HuH-7.5 (cell line): ENCODE data around the gene FAM124B.

ENCODE experiments used
- DNase-seq: peaks from one replicate; pipeline ENCODE4 v3.0.0; 2011; ENCODE audit warnings: low spot score

Gene FAM124B

DNA sequence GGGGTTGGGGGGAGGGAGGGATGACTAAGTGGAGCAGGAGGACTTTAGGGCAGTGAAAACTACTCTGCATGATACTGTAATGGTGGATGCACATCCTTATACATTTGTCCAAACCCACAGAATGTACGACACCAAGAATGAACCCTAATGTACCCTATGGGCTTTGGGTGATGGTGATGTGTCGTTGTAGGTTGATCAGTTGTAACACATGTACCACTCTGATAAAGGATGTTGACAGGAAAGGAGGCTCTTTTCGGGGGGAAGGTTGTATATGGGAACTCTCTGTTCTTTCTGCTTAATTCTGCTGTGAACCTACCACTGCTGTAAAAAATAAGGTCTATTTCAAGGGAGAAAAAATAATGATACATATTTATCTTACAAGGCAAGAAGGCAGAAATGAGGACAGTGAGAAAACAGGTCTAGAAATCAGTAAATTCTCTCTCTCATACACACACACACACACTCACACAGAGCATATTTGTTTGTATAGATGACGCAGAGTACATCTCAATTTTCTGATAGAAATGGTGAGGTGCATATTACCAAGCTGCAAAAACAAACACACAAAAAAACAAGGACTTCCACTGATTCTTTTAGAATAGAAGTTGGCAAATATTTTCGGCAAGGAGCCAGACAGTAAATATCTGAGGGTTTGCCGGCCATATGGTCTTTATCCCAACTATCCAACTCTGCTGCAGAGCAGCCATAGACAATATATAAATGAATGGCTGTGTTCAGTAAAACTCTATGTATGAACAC lies 20.2 kb downstream of the FAM124B start:
- no peak for DNase-seq

DNA sequence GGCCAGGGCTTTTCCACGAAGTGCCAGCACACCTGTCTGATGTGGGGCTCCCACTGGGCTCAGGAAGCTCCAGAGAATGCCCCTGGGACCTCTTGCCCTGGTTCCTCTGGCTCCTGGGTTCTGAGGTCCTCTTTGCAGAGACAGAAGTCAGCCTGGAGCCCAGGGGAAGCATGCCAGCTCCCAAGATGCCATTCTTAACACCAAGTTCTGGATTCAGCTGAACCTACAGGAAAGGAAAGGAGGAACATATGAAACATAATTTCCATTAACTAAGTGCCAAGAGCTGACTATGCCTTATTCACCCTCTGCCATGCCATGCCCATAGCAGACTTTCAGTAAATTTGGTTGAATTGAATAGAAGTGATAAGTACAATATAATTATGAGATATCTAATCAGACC lies 21.9 kb downstream of the FAM124B start:
- no peak for DNase-seq

DNA sequence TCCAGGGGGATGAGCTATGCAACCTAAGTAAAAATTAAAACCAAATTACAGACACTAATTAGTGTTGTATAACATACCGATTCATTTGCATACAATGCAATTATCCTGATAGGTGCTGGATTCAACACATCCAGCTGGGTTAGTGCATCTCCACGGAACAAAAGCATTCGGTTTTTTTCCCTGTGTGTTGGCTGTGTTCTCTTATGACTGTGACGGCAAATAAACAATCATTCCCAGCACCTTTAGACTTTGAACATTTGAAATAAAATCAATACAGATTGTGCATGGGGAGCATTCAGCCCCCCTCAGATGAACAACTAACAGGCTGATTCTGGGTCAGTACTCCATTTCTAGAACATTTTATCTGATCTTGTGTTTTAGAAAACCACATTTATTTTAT lies 22.7 kb downstream of the FAM124B start:
- no peak for DNase-seq

DNA sequence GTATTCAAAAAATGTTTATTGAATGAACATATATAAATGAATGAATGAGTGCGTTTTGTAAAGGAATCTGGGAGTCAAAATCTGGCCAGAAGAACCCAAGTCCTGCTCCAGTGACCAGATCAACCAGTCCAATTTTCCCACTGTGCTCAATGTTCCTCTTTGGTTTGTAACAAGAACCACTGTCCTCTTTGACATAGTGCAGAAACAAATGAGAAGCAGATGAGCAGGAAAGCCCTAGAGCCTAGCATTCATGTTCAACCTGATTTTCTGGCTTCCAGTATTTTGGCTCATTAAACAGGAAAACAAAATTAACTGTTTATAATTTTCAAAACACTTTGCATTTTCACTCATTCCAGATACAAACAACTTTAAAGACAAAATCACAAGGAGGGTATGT lies 23.2 kb downstream of the FAM124B start:
- no peak for DNase-seq

DNA sequence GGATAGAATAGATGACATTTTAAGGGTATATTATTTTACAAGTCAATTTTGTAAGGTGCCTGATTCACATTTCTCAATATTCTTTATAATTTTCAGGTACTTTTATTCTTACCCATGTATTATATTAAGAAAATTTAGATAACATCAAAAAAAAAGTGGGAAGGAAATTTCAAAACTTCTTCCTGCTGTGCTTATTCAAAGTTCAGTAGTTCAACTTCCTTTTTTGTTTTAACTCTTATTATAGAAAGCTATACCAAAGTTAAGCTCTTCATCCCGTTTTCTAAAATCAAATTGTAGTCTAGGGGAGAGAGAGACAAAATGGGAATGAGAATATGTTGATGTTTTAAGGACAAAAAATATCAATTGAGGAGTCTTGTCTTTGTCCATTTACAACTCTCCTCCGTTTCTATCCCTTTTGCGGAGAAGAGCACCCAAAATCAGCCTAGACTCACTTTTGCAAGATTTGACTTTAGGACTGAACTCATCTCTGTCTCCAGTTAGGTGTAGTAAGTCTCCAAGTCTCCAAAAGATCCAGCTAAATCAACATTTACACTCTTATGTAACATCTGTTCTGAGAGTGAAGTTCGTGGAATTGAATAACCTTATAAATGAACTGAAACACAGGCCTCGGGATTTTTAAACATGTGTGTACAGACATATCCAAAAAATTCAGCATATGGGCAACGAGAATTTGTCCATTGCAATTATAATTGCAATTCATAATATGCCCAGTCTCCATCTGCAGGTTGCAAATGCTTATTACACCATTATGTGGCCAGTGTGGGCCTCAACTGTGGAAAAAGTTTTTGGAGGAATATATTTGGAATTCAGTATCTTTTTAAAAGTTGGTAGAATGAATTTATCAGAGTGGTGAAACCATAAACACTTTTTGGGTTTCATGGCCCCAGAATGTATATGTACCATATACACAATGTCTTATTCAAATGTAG lies 23.9 kb downstream of the FAM124B start:
- no peak for DNase-seq

DNA sequence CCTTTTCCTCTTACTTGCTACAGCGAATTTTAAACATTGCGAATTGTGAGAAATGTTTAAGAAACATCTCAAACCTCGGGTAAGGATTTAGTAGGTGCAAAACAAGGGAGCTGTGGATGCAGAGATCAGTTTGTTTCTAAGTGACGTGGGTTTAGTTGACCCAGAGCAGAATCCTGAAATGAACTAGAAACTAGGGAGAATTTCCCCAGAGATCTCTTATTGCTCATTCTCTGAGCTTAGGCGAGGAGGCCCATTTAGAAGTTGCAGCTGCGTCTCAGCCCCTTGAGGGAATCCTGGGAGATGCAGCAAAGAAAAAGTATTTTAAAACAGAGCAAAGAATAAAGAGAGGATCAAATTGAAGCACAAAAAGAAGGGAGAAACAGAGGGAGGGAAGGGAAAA lies 29.3 kb downstream of the FAM124B start:
- DNase-seq = no peak

DNA sequence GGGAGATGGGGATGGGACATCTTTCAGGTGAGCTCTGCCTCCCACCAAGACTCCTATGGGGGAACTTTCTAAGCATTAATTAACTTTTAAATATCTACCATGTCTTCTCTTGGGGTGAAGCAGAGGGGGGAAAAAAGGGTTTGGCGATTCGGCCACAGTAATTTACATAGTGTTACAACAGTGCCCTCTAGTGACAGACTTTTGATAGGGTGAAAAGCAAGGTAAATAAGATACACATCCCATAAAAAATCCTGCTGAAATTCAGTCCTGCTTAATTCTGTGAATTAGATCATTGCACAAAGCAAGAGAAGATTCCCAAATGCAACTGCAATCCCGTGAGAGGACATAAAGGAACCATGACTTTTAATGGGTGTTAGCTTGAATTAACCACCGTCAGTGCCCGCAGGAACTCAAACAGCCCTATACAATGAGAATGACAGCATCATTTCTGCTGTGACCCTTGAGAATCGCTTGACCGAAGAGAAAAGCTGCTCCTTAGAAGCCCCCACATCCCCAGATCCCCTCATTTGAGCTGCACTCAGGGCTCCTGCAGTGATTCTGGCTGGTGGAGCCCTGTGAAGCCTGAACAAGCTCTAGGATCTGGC lies 32.8 kb downstream of the FAM124B start:
- peak; percentile 25 for DNase-seq

DNA sequence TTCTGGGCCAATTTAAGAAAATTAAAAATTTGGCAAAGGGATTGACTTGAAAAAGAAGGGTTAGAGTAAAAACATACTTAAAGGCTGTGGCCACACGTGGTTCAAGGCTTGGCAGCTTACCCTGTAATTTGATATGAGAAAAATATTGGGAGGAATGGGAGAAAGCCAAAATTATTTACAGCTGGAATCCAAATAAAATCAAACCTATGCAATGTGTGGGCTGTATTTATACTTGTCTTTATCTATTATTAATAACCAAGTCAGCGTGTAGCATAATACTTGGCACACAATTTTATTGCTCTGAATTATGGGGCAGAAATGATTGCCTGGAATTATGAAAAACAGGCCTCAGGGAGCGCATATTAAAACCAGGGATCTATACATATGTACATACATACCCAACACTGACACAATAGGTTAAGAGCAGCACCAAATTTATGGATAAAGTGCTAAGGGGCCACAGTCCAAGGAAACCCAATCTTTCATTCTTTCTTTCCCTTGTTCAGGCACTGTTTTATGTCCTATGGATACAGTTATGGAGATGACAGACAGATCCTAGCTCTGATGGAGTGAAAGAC lies 35.6 kb downstream of the FAM124B start:
- DNase-seq = no peak

DNA sequence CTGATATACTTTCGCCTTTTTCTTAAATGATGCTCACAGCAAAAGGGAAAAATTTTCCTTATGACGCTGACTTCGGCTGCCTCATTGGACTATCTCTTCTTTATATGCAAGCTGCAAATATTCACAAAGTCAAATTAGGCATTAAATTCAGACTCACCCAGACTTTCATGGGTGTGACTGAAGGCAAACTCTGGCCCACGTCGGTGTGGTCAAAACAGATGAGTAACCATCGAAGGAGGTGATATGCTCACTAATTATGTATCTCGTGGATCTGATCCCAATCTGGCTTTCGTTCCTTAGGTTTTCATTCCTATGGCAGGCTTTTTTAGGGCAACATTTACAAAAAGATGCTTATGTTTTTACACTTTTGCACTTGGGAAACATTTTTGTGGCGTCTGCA lies 36.6 kb downstream of the FAM124B start:
- DNase-seq = no peak

DNA sequence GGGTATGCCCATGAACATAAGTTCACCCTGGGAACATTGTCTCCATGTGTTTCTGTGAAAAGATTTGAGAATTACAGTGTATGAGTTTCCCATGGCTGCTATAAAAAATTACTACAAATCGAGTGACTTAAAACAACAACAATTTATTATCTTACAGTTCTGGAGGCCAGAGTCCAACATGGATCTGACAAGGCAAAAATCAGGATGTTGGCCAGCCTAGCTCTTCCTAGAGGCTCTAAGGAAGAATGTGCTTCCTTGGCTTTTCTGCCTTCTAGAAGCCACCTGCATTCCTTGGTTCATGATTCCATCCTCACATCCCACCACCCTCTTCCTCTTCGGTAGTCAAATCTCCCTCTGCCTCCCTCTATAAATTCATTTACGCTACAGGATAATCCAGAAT lies 38.6 kb downstream of the FAM124B start:
- no peak for DNase-seq

DNA sequence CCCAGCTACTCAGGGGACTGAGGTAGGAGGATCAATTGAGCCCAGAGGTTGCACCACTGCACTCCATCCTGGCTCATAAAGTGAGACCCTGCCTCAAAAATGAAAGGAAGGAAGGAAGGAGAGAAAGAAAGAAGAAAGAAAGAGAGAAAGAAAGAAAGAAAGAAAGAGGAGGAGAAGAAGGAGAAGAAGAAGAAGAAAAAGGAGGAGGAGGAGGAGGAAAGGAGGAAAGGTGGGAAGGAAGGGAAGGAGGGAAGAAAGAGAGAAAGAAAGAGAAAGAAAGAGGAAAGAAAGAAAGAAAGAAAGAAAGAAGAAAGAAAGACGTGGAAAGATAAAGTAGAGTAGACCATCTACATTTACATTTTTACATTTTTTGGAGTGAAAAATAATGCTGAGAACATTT lies 39.8 kb downstream of the FAM124B start:
- no peak for DNase-seq

DNA sequence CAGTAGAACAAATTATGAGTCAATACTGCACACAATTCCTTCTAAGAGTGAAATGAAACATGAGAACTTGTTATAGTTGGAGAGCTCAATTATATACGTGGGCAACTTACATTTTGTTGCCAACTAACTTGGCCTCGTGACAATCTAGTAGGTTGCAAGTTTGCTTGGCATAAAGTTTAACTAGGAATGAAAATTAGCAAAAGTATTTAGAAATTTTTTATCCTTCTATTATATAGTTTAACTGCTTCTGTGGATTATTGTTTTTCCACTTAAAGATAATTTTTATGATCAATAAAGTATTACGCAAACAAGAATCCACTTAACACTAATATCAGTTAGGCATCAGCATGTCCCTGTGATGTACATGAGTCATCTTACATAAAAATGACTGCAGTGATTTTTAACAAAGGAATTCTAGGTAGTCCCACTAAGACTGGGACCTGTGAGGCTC lies 41.1 kb downstream of the FAM124B start:
- no peak for DNase-seq

DNA sequence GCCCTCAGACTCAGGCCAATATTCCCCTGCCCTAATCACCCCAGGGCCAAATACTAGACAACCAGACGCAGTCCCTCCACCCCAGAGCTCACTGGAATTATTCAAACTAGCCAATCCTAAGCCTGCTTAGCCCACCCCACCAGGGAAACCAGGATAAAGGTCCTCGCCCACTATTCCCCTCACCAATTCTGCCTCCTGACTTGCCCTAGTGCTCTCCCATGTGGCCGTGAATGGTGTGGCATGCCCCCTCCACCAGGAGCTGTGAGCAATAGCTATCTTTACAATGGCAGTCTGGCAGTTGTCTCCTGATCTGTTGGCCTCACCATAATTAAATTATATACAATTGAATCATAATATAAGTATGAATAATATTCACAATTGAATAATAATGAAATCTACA lies 42.3 kb downstream of the FAM124B start:
- DNase-seq = no peak

DNA sequence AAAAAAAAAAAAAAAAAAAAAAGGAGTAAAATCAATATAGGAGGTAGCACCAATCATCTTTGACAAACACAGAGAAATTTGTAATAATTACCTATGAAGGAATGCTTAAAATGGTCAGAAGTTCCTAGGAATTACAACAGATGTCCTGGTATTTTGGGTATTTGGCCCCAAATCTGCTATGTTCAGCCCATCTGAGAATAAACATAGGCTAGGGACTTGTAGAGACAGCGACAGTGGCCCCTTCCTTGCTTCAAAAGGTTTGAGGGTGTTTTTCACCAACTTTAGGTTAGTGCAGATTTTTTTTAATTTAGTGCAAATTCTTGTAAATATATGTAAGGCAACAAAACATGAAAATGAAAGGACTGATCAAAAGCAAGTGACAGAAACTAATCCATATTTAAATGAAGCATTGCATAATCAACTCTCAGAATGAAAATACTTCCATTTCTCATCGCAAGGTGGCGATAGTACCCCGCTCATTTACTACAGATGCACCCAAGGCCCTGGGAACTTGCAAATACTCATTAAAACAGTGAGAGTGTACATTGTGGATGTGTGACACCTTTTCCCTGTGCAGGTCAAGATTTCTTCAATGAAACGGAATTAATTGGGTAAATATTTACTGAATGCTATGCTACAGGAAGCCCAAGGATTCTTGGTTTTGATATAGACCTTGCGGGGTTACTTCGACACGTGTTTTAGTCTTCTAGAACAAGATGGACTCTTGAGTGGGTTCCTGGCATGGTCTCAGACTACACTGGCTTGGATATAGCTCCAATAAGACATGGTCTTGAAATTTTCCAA lies 44.6 kb downstream of the FAM124B start:
- peak; percentile 41 for DNase-seq

DNA sequence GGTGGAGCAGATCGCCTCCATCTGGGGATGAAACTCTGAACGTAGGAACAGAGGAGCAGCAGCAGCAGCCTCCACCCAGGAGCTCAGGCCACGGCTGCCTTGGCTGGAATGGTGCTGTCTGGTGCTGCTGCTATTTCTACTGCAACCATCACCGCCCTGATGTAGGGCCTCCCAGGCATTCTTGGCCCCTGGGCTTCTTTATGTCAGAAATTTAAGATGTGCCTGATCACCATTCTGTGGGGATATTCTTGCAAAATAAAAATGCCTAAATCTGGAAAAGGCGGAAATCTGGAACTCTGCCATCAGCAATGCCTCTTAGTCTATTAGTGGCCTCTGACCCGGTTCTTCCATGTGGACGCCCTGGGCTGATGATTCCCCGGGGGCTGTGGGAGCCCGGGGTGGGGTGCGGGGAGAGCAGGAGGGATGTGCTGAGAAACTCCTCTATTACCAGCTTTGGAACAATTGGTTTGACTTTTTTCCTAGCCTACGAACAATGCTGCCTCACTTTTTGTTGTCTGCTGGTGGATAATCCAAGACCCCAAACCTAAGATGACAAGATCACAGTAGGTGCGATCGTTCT lies 47.2 kb downstream of the FAM124B start:
- DNase-seq = no peak

DNA sequence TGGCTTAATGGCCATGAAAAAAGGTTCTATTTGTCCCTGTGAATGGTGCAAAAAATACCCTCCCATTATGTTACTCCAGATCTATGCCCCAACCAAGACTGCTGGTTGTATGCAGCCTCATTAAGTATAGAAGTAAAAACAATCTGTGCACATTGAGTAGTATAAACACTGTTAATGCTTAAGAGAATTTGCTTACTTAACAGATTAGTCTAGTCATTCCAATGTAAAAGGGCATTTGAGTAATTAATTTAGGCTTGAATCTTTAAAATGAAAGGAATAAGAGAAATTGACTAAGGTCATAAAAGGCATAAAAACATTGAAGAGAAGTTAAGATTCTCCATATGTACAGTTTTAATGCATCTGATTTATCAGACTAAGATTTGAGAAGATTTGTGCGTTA lies 51.2 kb downstream of the FAM124B start:
- DNase-seq = no peak

DNA sequence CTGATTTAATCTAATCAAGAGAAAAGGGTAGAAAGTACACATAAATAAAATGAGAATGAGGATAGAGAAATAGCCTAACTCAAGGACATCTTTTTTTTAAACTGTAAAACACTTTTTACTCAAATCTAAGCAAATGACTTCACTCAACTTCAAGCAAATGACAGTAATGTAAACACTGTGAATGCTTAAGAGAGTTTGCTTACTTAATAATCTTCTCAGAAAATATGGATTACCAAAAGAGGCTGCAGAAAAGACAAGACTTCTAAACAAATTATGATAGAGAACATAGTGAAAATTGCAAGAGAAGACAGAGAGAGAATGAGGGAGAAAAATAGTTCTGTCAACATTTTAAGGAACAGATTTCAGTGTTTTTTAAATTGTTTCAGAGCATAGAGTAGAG lies 52.5 kb downstream of the FAM124B start:
- DNase-seq = no peak

DNA sequence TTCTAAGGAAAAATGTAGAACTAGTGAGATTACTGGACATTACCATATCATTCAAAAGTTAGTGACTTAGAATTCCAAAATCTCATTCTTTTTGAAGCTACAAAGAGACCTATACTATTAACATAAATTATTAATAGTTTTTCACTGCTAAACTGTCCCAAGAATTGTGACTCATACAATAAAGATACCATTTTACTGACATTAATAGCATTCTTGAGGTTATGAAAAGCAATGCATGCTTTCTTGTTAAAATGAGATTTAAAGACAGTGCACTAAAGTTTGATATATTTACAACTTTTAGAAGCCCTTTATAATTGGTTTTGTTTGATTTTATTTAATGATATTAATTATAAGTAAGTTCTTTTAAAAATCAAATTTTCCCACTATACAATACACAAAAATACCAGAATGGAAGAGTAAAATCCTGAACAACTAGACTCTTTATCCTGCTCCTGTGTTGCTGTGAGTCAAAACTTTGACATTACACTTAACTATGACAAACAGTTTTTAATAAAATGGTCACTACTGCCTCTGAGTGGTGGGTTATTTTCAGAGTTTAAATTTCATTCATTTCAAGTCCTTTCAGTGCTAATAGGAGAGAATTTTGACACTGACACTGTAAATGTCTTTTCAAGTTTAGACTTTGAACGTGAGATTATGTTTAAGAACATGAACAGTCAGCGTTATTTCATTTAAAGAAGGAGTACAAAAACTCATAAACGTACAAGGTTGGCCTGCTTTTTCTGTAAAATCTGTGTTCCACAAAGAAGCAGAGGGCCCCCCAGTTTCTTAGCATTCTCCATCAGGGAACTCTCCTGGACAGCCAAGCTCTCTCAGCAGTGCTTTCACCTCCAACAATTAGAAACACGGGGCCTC lies 54.5 kb downstream of the FAM124B start:
- no peak for DNase-seq

DNA sequence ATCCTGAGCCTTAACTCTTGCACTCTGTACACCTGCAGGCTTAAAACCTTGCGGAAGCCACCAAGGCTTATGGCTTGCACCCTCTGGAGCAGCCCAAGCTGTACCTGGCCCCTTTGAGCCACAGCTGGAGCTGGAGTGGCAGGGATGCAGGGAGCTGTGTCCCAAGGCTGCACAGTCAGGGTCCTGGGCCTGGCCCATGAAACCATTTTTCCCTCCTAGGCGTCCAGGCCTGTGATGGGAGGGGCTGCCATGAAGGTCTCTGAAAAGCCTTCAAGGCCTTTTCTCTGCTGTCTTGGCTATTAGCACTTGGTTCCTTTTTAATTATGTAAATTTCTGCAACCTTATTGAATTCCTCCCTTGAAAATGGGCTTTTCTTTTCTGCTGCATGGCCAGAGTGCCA lies 56.4 kb downstream of the FAM124B start:
- no peak for DNase-seq

DNA sequence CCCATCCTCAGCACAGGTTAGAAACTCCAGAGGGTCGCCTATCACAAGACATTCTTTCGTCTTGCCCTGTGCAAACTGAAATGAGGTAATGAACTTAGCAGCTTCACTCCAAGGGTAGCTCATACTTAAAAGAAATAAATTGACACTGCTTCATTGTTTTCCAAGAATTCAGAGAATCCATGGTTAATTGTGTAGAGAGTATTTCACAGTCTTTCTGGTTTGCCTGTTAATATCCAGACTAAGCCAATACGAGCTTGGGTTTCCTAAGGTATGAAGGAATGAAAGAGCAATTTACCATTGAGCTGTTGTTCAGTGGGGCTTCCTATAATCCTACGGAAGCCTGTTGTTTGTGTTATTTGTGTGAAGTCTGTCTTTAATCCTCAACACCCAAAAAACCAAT lies 58.7 kb downstream of the FAM124B start:
- no peak for DNase-seq
